ENCODE data around the gene SEPTIN10.
"Not testable (repeated sequence)": the region's sequence is repeated elsewhere in the genome, so short reads cannot be mapped to it uniquely, and the experiment has no call there.

SEPTIN10 gene

GRCh38 chr2:109601783-109602182 lies 12.0 kb downstream of the SEPTIN10 start:
- DNase-seq (ENCODE audit: low spot score), result no peak

GRCh38 chr2:109597283-109597682 lies 16.5 kb downstream of the SEPTIN10 start:
- DNase-seq (ENCODE audit: low spot score), result no peak

DNA sequence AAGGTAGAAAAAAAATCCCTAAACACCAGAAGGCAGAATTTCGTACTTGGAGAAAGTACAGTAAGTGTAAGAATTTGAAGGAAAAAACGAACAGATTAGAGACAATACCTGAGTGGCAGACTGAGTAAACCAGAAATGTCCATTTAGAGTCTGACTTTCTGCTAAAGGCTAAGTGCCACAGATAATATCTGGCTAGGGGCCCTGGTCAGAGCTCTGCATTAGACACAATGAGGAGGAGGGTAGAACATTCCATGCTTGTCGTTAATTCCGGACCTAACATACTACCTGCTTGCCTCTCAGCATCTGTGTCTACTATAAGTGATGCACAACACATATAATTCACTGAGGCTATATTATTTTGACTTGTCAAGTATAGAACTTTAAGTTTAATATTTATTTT lies 18.1 kb downstream of the SEPTIN10 start:
- DNase-seq (ENCODE audit: low spot score), result no peak

DNA sequence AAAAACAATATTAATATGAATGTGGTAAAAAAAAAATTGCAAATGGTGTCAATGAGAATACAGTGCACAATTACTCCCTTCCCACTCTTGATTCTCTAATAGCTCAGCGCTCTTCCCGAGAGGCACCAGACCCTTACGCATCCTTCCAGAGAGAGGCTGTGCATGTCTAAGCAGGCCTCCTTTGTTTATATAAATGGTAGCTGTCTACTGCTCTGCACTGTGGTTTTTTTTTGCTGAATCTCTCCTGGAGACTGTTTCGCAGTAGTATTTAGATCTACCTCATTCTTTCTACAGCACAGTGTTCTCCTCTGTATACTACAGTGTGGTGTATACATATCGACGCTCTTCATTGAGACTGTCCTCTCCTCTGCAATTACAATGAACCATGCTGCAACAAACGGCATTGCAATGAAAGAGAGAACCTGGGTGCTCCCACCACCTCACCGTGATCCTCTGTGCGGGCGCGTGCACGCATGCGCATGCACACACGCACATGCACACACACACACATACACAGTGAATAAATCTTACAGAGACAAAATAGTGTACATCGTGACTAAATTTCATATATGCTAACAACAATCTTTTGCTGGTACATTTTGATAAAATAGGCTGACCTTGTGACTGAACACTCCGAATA lies 19.4 kb downstream of the SEPTIN10 start:
- no peak for DNase-seq (ENCODE audit: low spot score)

DNA sequence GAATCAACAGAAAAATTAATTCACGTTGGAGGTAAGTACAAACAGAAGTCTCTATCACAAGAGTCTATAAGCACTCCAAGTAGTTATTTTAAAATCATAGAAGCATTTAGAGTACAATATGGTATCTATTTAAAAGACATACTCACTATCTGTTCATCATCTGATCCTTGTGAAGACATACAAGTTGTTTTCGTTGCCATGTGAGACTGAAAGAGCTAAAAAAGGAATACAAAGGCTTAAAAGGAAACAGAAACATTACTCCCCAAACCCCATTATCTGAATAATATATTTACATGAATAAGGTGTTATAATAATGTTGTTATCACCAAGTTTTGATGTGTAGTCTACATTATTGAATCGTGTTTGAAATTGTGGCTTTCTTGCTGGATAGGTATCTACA lies 20.9 kb downstream of the SEPTIN10 start:
- DNase-seq (ENCODE audit: low spot score), result no peak

- DNase-seq (ENCODE audit: low spot score), result no peak
These were observed 22.6 kb downstream of the SEPTIN10 start for GRCh38 chr2:109591206-109591605.

GRCh38 chr2:109586687-109587086 lies 27.1 kb downstream of the SEPTIN10 start:
- DNase-seq (ENCODE audit: low spot score), result no peak

- no peak for DNase-seq (ENCODE audit: low spot score)
These were observed 30.6 kb downstream of the SEPTIN10 start for GRCh38 chr2:109582928-109583895.

GRCh38 chr2:109577630-109578029 lies 36.1 kb downstream of the SEPTIN10 start:
- not testable (repeated sequence) for DNase-seq (ENCODE audit: low spot score)

- DNase-seq (ENCODE audit: low spot score), result no peak
These were observed 38.4 kb downstream of the SEPTIN10 start for GRCh38 chr2:109575373-109575772.

- no peak for DNase-seq (ENCODE audit: low spot score)
These were observed 49.7 kb downstream of the SEPTIN10 start for GRCh38 chr2:109563980-109564550.

GRCh38 chr2:109563288-109563687 lies 50.5 kb downstream of the SEPTIN10 start:
- no peak for DNase-seq (ENCODE audit: low spot score)

- DNase-seq (ENCODE audit: low spot score), result no peak
These were observed 51.3 kb downstream of the SEPTIN10 start for GRCh38 chr2:109562421-109562820.

DNA sequence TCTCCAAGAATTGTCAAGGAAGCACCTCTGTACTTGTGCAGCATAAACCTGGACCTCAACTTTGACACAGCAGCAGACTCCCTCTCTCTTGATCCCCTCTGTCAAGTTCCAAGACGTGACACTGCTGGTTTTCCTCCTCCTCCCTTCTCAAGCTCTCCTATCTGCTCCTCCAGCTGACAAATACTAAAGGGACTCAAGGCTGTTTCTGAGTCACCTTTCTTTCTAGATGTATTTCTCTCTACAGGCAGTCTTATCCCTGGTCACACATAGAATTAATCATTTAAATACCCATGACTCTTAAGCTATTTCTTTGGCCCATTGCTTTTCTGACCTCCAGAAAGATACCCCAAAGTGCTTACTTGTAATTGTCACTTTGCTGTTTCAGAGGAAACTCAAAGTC lies 53.5 kb downstream of the SEPTIN10 start:
- DNase-seq (ENCODE audit: low spot score), result no peak

GRCh38 chr2:109558076-109558882 lies 55.5 kb downstream of the SEPTIN10 start:
- no peak for DNase-seq (ENCODE audit: low spot score)

- DNase-seq (ENCODE audit: low spot score), result no peak
These were observed 56.5 kb downstream of the SEPTIN10 start for GRCh38 chr2:109557309-109557708.

- no peak for DNase-seq (ENCODE audit: low spot score)
These were observed 58.3 kb downstream of the SEPTIN10 start for GRCh38 chr2:109555346-109555900.

DNA sequence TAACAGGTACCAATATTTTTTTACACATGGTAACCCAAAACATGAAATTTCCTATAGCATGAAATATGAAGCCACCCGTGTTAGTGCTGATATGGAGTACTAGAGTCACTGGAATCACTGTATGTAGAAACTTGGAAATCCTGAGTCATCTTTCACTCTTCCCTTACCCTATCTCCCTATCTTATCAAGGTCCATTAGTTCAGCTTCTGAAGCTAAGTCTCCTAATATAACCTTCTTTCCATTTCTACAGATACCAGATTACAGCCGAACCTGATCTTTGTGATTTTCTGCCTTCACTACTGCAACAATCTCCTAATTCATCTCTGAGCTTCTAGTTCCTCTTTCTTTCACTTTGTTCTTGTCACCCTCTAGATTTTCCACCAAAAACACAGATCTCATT lies 59.0 kb downstream of the SEPTIN10 start:
- no peak for DNase-seq (ENCODE audit: low spot score)

DNA sequence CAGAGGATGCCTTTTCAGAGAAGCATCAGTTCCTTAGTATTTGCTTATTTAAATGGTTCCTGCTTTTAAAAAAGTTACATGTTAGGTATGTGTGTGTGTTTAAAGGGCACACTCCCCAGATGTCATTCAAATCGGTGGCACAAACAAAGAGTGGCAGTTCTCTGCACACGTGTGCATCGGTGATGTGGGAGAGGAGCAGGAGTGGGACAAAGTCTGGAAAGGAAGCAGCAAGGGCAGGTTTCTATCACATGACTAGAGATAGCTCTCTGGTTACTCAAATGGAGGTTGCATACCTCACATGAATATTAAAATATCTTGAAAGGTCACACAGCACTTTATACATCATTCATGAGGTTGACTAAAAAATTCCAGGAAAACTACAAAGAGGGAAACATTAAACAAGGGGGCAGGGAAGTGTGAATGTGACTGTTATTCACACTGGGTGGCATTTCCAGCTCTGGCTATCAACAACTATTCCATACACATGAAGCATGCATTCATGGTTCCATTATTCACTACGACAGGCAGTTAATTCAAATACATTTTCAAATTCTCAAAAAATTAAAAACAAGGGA lies 64.7 kb downstream of the SEPTIN10 start:
- DNase-seq (ENCODE audit: low spot score), result no peak

- no peak for DNase-seq (ENCODE audit: low spot score)
These were observed 66.5 kb downstream of the SEPTIN10 start for GRCh38 chr2:109547280-109547679.

Measured in CD4-positive, alpha-beta T cell treated with Interleukin-6 at 100 ng/mL for 8 hours (primary cell).